ENCODE data around the gene FAM3A. TPM values are rescaled to one million over a fixed set of nuclear protein-coding genes. Genes with fewer than 3 reads are reported as not detected.

Gene FAM3A
- total RNA-seq, 1 experiment from 2014 or later, result 36.8 TPM

DNA sequence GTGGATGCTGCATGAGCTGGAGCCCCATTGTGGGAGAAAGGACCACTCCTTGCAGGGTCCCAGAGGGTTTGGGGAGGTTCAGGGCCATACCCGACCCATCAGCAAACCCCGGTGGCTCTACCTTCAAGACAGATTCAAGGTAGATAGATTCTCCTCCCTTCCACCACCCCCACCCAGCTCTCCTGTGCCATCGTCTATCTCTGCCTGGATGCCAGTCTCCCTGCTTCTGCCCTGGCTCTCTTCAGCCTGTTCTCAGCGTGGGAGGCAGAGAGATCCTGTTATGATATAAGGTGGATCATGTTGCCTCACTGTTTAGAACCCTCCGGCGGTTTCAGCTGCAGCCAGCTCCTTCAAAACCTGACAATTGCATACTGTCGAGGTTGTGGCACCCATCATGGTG, 42.3 kb downstream of the FAM3A start:
- CTCF ChIA-PET, result no interaction called here
- peaks cover 49% of the 10 kb centered on the region for H3K36me3 Mint-ChIP-seq (ENCODE audit: insufficient read depth, unreplicated experiment)

DNA sequence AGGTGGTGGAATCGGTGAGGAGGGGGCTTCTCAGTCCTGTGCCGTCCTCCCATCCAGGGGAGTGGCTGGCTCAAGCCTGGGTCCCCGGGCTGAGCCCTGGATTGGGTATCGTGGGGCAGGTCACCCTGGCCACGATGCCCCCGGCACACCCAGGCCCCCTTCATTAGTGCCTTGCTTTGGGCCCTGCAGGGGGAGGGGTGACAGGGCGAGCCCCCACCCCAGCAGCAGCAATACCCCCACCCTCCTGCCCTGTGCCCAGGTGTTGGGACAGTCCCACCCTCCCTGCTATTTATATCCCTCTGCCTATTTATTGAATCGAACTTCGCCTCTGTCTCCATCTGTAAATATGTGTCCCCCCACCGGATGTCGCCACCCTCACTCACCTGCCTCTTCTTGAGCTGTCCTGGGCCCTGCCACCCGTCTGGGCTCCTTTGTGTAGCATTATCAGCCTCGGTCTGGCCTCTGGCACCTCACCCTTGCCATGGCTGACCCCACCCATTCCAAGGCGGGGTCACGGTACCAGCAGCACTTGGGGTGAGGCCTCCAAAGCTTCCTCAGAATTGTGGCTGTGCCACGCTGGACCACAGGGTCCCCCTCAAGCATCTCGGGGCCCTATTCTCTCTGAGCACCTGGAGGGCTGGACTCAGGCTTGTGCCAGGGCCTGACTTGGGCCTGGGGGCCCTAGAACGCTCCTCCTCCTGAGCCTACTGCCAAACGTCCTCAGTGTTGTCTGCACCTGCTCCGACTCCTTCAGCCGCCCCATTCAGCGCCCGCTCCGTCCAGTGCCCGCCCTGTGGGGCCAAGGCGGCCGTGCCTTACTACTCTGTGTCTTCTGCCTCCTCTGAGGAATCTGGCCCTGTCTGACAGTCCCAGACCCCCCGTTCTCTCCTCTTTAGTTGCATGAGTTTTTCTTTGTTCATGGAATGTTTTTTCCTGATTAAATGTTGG, 43.1 kb downstream of the FAM3A start:
- TF ChIP-seq, protein P1, sequence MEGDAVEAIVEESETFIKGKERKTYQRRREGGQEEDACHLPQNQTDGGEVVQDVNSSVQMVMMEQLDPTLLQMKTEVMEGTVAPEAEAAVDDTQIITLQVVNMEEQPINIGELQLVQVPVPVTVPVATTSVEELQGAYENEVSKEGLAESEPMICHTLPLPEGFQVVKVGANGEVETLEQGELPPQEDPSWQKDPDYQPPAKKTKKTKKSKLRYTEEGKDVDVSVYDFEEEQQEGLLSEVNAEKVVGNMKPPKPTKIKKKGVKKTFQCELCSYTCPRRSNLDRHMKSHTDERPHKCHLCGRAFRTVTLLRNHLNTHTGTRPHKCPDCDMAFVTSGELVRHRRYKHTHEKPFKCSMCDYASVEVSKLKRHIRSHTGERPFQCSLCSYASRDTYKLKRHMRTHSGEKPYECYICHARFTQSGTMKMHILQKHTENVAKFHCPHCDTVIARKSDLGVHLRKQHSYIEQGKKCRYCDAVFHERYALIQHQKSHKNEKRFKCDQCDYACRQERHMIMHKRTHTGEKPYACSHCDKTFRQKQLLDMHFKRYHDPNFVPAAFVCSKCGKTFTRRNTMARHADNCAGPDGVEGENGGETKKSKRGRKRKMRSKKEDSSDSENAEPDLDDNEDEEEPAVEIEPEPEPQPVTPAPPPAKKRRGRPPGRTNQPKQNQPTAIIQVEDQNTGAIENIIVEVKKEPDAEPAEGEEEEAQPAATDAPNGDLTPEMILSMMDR (IDR thresholded peaks at IDR 0.05; ENCODE audit: unreplicated experiment), result no peak
- no TSS peak for BruUV-seq (replicated peaks)
- Mint-ChIP-seq H3K9me3 (ENCODE audit: low read depth, unreplicated experiment) (no peaks in the 10 kb centered on the region), H3K27ac (ENCODE audit: unreplicated experiment) (no peak overlapping the region), H3K36me3 (ENCODE audit: insufficient read depth, unreplicated experiment) (peaks cover 45% of the 10 kb centered on the region), H3K4me3 (ENCODE audit: low read depth, unreplicated experiment) (no peak overlapping the region), H3K4me1 (ENCODE audit: low read depth, unreplicated experiment) (no peaks in the 10 kb centered on the region), H3K27me3 (ENCODE audit: unreplicated experiment) (no peaks in the 10 kb centered on the region)
- CTCF ChIA-PET, result no interaction called here
- intact Hi-C loops (cut with micrococcal nuclease; ENCODE audit: unreplicated experiment), result no loop called here
- no peak for DNase-seq

More for the DNA sequence above, 42.3 kb downstream of the FAM3A start:
- Mint-ChIP-seq H3K27ac (ENCODE audit: unreplicated experiment) (no peak overlapping the region), H3K4me1 (ENCODE audit: low read depth, unreplicated experiment) (no peaks in the 10 kb centered on the region), H3K9me3 (ENCODE audit: low read depth, unreplicated experiment) (no peaks in the 10 kb centered on the region), H3K27me3 (ENCODE audit: unreplicated experiment) (no peaks in the 10 kb centered on the region), H3K4me3 (ENCODE audit: low read depth, unreplicated experiment) (no peak overlapping the region)
- DNase-seq, result no peak
- BruUV-seq (replicated peaks), result no TSS peak
- intact Hi-C loops (cut with micrococcal nuclease; ENCODE audit: unreplicated experiment), result no loop called here
- TF ChIP-seq, protein P1 (IDR thresholded peaks at IDR 0.05; ENCODE audit: unreplicated experiment), result no peak

DNA sequence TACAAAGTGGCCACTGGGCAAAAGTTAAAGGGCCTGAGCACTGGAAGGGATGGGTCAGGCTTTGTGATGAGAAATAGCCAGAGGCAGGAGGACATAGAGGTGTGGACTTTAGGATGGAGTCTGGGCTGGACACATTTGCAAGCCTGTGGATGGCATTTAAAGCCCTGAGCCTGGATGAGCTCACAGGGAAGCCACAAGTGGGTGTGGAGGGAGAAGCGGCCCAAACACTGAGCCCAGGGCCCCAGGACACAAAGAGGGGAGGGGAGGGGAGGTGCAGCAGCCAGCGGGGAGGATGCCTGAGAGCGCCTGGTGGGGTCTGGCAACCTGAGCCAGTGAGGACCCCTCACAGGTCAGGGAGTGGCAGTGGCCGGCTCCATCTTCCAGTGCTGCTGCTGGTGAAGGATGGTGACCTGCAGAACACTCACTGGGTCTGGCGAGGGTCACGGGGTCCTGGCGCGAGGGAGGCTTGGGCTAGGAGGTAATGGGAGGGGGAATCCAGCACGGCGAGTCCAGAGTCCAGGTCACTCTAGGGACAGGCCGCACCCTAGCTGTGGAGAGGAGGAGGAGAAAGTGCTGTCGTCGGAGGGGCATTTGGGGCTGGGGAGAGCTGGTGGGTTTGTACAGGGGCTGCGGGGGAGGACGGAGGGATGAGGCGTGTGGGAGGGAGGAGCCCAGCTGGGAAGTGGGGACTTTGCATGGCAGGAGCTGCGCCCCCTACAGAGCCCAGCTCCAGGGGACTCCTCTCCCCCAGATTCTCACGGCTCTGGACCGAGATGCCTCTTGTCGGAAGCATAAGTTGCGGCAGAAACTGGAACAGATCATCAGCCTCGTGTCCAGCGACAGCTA, 44.0 kb downstream of the FAM3A start:
- H3K4me1 Mint-ChIP-seq (ENCODE audit: low read depth, unreplicated experiment), result no peaks in the 10 kb centered on the region
- H3K9me3 Mint-ChIP-seq (ENCODE audit: low read depth, unreplicated experiment), result no peaks in the 10 kb centered on the region
- BruUV-seq (replicated peaks), result no TSS peak
- H3K27ac Mint-ChIP-seq (ENCODE audit: unreplicated experiment), result no peak overlapping the region
- CTCF ChIA-PET, result interaction anchor here (0.6 kb wide), 1 partner anchor 598 kb away, joined by 3 read pairs; no protein-coding TSS in a partner anchor
- intact Hi-C loops (cut with micrococcal nuclease; ENCODE audit: unreplicated experiment), result no loop called here
- peaks cover 38% of the 10 kb centered on the region for H3K36me3 Mint-ChIP-seq (ENCODE audit: insufficient read depth, unreplicated experiment)
- TF ChIP-seq, protein P1 (IDR thresholded peaks at IDR 0.05; ENCODE audit: unreplicated experiment), result no peak
- no peak for DNase-seq
- H3K4me3 Mint-ChIP-seq (ENCODE audit: low read depth, unreplicated experiment), result no peak overlapping the region
- H3K27me3 Mint-ChIP-seq (ENCODE audit: unreplicated experiment), result no peaks in the 10 kb centered on the region

DNA sequence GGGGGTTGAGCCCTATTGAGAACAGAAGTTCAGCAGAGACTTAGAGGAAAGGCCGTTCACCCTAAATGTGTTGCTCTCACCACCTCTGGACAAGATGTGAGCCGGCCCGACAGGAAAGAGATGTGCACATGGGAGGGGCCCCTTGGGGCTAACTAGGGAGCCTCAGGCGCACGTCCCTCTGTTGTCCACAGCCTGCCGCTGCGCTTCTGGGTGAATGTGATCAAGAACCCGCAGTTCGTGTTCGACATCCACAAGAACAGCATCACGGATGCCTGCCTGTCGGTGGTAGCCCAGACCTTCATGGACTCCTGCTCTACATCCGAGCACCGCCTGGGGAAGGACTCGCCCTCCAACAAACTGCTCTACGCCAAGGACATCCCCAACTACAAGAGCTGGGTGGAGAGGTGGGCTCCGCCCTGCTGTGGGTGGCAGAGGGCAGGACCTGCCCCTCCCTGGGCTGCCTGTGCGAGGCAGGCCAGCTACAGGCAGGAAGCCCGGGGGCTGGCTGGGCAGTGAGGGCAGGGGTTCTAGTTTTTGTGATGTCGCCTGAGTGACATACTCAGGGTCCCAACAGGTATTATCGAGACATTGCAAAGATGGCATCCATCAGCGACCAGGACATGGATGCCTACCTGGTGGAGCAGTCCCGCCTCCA, 45.0 kb downstream of the FAM3A start:
- DNase-seq, result no peak
- CTCF ChIA-PET, result interaction anchor here (0.6 kb wide), 1 partner anchor 599 kb away, joined by 3 read pairs; no protein-coding TSS in a partner anchor
- Mint-ChIP-seq H3K9me3 (ENCODE audit: low read depth, unreplicated experiment) (no peaks in the 10 kb centered on the region), H3K36me3 (ENCODE audit: insufficient read depth, unreplicated experiment) (peaks cover 34% of the 10 kb centered on the region), H3K27ac (ENCODE audit: unreplicated experiment) (no peak overlapping the region), H3K4me1 (ENCODE audit: low read depth, unreplicated experiment) (no peaks in the 10 kb centered on the region), H3K27me3 (ENCODE audit: unreplicated experiment) (no peaks in the 10 kb centered on the region), H3K4me3 (ENCODE audit: low read depth, unreplicated experiment) (no peak overlapping the region)
- TF ChIP-seq, protein P1 (IDR thresholded peaks at IDR 0.05; ENCODE audit: unreplicated experiment), result no peak
- BruUV-seq (replicated peaks), result no TSS peak
- intact Hi-C loops (cut with micrococcal nuclease; ENCODE audit: unreplicated experiment), result no loop called here
